K562 (cell line): ENCODE data around the gene MBOAT7.

Experiments used
- CTCF ChIP-seq, 3 experiments: IDR thresholded peaks in 2 of 3; conservative IDR thresholded peaks in 1 of 3; 2 replicates each; pipeline ENCODE4 v1.5.1; 2011 to 2012; ENCODE audit warnings: low read length in 3 of 3, mild to moderate bottlenecking in 3 of 3, control low read depth in 2 of 3, improper control_type of control experiment in 1 of 3, inconsistent platforms in 1 of 3, low read depth in 1 of 3, mixed read lengths in 1 of 3, moderate library complexity in 1 of 3; ENCODE audit not compliant: insufficient read depth in 2 of 3
- MEIS2 ChIP-seq: fragments of 450-650 bp; IDR thresholded peaks from 2 replicates; pipeline ENCODE4 v1.6.1; 2014; ENCODE audit warnings: mild to moderate bottlenecking; ENCODE audit not compliant: partially characterized antibody
- ZBTB17 ChIP-seq: fragments of 450-650 bp; formaldehyde crosslinking; IDR thresholded peaks from 2 replicates; pipeline ENCODE4 v1.4.0; 2020; ENCODE audit warnings: mild to moderate bottlenecking
- ZNF133 ChIP-seq: fragments of 250-450 bp; sonication (Bioruptor Pico); IDR thresholded peaks from 2 replicates; pipeline ENCODE4 v1.4.0; 2020; ENCODE audit warnings: mild to moderate bottlenecking
- ZNF644 ChIP-seq: fragments of 200-800 bp; sonication (Bioruptor generic); IDR thresholded peaks from 2 replicates; pipeline ENCODE4 v1.6.1; 2016; ENCODE audit warnings: low read depth, missing genetic modification characterization, missing compliant biosample characterization

DNA sequence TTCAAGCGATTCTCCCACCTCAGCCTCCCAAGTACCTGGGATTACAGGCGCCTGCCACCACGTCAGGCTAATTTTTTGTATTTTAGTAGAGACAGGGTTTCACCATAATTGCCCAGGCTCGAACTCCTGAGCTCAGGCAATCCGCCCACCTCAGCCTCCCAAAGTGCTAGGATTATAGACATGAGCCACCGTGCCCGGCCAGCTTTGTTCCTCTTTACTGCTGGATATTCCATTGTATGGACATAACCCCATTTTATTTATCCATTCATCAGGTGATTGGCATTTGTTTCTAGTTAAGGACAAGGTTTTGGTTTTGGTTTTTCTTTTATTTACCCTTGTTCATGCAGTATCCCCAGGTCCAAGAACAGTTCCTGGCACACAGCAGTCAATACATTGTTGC, 7.2 kb upstream of the MBOAT7 start:
- no peak for TF ChIP-seq CTCF (IDR thresholded peaks at IDR 0.05 in 2 of 3, conservative IDR thresholded peaks at IDR 0.05 in 1 of 3; ENCODE audit: insufficient read depth in 2 of 3, low read depth in 1 of 3, low read length in 3 of 3)
- TF ChIP-seq ZBTB17 (CRISPR knock-in tag): no peak
- no peak for TF ChIP-seq MEIS2
- TF ChIP-seq ZNF644 (tag): no peak
- no peak for TF ChIP-seq ZNF133 (CRISPR knock-in tag)
